Articular chondrocyte of knee joint (primary cell): ENCODE data around the gene TMEM259. TPM values are rescaled to one million over a fixed set of nuclear protein-coding genes. Genes with fewer than 3 reads are reported as not detected.

Experiments
- small RNA-seq: library from RNA; depleted of rRNA; stranded (forward); fragments of <200 nt; gene quantifications from one replicate; pipeline ENCODE3, GENCODE V24; 2012
- total RNA-seq: library from RNA; depleted of rRNA; stranded (reverse); fragments of >200 nt; gene quantifications from 2 replicates; pipeline ENCODE4 v1.2.3, GENCODE V29; 2012

Gene TMEM259
- 47.1 and 52.4 TPM in 2 replicates for total RNA-seq

DNA sequence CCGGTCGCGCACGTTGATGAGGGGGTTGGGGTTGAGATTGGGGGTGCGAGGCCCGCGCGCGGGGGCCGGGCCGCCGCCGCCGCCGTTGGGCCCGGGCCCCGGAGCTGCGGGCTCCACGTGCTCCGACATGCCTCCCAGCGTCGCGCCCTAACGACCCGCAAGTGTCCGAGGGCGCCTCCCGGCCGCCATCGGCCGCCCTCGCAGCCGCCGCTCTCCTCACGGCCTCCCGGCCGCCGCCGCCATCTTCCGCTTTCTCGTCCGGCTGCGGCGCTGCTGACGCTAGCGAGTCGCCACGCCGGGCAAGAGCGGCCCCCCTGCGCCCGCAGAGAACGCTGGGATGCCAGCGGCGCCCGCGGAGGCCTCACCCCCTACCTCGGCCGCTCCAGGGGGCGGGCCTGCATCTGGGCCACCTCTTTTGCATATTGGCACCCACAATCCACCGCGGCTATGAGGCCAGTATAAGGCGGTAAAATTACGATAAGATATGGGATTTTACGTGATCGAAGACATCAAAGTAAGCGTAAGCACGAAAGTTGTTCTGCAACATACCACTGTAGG is at the start of gene TMEM259:
Gene TMEM259 (minus strand): TSS at position 256 of the 558 bp plus-strand sequence. CDS start 127 bp downstream, at position 129.

DNA sequence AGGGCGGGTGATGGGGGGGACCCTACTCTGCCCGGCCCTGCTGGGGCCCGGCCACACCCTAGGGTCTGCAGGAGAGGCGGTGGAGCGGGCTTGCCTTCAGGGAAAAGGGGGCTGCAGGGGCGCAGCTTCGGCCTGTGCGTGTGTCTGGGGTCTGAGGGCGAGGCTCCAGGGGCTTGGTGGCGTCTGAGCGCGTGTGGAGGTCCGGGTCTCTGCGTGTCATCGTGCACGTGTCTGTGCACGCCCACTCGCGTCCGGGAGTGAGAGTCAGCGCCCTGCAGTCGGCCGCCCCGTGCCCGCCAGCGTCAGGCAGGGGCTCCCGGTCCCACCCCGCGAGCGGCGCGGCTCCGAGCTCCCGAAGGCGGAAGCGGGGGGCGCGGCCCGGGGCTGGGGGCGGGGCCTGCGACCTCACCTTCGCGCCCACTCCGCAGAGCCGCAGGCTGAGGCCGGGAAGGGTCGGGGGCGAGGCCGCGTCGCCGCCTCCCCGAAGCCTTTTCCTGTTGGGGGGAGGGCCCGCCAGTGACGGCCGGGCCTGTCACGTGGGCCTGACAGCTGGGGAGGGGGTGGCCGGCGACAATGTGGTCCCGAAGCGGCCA is 45.9 kb upstream of the TMEM259 start, which contains the start of gene ARHGAP45:
Gene ARHGAP45 (plus strand): TSS at position 420 of the 593 bp plus-strand sequence. CDS start 239 bp downstream, outside the sequence.

DNA sequence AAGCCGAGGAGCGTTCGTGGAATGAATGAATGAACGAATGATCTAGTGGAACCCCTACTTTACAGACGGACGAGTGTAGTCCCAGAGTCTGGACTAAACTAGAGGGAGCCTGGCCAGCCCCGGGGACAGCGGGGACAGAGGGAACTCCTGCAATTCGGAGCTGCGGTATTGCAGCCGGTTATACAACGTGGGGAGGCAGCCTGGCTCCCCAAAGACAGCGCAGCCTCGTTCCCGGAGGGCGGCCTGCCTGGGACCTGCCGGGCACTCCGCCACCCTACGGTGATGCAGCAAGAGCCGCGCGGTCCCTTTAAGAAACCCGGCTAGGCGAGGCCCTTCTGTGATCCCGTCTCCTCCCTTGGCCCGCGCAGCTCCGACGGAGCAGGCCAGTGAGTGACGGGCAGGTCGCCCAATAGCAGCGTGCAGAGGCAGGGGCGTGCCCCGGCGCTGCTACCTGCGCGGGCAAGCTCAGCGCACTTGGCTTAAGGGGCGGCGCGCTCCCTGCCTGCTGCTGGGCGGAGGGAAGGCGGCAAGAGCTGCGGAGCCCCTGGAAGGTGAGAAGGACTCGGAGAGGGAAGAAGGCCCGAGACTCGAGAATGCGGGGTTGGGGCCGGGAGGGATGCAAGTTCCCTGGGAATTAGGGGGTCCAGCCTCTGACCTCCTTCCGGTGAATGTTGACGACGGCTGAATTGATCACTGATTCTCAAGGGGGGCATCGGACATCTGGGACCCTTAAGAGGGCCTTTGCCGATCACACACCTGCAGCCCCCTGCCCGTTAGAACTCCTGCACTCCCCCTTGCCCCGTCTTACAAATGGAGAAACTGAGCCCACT is 18.9 kb upstream of the TMEM259 start, which contains the start of gene ABCA7:
Gene ABCA7 (plus strand): TSS at position 462 of the 830 bp plus-strand sequence. CDS start 1,255 bp downstream, outside the sequence.

DNA sequence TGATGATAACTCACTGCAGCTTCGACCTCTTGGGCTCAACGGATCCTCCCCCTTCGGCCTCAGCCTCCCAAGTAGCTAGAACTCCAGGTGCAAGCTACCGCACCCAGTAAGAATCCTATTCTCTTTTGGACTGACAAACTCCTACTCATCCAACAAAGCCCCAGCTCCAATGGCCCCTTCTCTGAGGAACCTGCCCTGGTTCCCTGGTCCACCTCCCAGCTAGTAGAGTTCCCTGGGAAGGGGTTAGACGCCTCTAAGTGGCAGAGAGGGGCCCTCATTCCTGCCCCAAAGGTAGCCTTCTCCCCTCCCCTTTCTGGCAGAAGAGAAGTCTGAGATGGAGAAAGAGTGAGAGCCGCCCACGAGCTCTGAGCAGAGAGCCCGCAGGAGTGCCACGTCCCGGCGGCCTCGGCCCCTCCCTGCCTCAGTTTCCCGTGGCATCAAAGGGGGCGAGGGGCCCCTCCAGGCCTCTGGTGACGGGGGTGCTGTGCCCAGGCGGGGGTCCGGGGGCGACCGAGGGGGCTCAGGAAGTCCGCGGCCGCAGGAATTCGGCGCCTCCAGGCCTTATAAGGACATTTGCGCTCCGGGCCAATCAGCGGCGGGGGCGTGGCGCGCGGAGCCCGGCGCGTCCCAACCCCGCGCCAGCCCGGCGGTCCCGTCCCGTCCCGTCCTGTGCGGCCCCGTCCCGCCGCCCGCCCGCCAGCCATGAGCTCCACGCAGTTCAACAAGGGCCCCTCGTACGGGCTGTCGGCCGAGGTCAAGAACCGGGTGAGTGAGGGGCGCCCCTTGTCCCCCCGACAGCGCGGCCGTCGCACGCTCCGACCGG is 5.2 kb upstream of the TMEM259 start, which contains the start of gene CNN2:
Gene CNN2 (plus strand): TSS at position 649 of the 823 bp plus-strand sequence. CDS start 54 bp downstream, at position 703.

DNA sequence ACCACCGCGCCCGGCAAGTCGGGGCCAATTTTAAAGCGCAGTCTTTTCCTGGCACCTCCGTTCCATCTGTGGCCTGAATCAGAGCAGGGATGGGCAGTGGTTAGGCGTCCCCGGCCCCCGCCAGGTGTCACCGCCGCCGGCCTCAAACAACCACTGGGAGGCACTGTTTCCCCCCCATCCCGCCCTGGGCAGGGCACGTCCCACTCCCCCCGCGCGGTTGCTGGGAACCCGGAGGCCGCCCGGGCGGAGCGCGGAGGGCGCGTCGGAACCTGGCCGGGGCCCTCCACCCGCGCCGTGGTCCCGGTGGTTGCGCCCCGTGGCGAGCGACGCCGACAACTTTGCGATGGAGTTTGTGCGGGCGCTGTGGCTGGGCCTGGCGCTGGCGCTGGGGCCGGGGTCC is 20.8 kb downstream of the TMEM259 start, which contains the start of gene GRIN3B:
Gene GRIN3B (plus strand): TSS at position 325 of the 400 bp plus-strand sequence. CDS start 19 bp downstream, at position 344.

DNA sequence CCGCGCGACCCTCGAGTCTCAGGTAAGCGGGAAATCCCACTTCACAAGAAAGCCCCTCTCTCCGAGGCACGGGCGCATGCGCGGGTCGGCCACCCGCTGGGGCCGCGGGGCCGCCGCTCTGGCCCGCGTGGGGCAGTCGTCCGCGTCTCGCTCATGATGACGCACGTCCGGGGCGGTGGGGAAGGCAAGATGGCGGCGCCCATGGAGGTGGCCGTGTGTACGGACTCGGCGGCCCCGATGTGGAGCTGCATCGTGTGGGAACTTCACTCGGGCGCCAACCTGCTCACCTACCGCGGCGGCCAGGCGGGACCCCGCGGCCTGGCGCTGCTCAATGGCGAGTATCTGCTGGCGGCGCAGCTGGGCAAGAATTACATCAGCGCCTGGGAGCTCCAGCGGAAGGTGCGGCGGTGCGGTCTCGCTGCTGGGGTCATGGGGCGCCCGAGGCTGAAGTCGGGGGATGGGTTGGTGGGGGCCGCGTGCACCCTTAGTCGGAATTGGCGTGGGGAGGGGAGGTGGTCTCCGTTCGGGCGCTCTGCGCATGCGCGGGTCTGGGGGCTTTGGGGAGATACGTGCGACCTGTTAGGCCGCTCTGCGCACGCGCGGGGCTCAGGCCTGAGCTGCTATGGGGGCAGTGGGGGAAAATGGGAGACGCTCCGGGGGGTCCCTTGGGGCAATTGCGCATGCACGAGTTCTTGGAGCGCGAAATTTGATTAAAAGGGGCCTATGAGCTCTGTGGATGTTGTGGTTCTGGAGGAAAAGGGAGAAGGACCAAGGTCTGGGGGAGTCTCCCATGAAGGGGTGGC is 36.6 kb downstream of the TMEM259 start, which contains the start of gene WDR18:
Gene WDR18 (plus strand): TSS at position 181 of the 803 bp plus-strand sequence. CDS start 9 bp downstream, at position 190.

Small RNAs within 50 kb of the gene (small RNA-seq; reads per million reads assigned to genes)
- 1.8 reads per million, percentile 69 among the genes with 10 or more reads in this experiment for gene RNU6-2

Other genes starting within 250 kb of the TMEM259 start
- gene PTBP1, start 223.7 kb downstream of the TMEM259 start, total RNA-seq: 92.3 and 113 TPM in 2 replicates
- 0.39 and 0.76 TPM in 2 replicates for gene PLPPR3, start 199.2 kb downstream of the TMEM259 start, total RNA-seq
- gene AZU1, start 193.3 kb downstream of the TMEM259 start, total RNA-seq: not detected in 2 replicates
- not detected in 2 replicates for gene PRTN3, start 180.1 kb downstream of the TMEM259 start, total RNA-seq
- 0.43 and 1.0 TPM in 2 replicates for gene ELANE, start 168.8 kb downstream of the TMEM259 start, total RNA-seq
- gene CFD, start 161.5 kb downstream of the TMEM259 start, total RNA-seq: 1.9 and 2.1 TPM in 2 replicates
- 16.5 and 20.4 TPM in 2 replicates for gene MED16, start 127.9 kb downstream of the TMEM259 start, total RNA-seq
- gene RNU6-9, start 127.6 kb downstream of the TMEM259 start, total RNA-seq: not detected in 2 replicates
- 28.9 and 34.1 TPM in 2 replicates for gene R3HDM4, start 107.9 kb downstream of the TMEM259 start, total RNA-seq
- gene KISS1R, start 103.8 kb downstream of the TMEM259 start, total RNA-seq: 0.13 TPM in 1 of 2 replicates, not detected in the other
- 5.6 and 7.1 TPM in 2 replicates for gene ARID3A, start 95.1 kb downstream of the TMEM259 start, total RNA-seq
- 27.6 and 41.2 TPM in 2 replicates for gene WDR18, start 36.8 kb downstream of the TMEM259 start, total RNA-seq
- gene GRIN3B, start 20.7 kb downstream of the TMEM259 start, total RNA-seq: 0.13 and 0.65 TPM in 2 replicates
- not detected in 2 replicates for gene RNU6-2, start 399 bp upstream of the TMEM259 start, total RNA-seq
- gene CNN2, start 5.5 kb upstream of the TMEM259 start, total RNA-seq: 240 and 261 TPM in 2 replicates
- gene ABCA7, start 19.0 kb upstream of the TMEM259 start, total RNA-seq: 4.7 and 5.6 TPM in 2 replicates
- 0.32 and 0.39 TPM in 2 replicates for gene ARHGAP45, start 46.0 kb upstream of the TMEM259 start, total RNA-seq
- gene POLR2E, start 74.3 kb upstream of the TMEM259 start, total RNA-seq: 77.0 and 86.9 TPM in 2 replicates
- gene GPX4, start 82.9 kb upstream of the TMEM259 start, total RNA-seq: 451 and 456 TPM in 2 replicates
- gene SBNO2, start 153.1 kb upstream of the TMEM259 start, total RNA-seq: 71.2 and 86.9 TPM in 2 replicates
- 65.6 and 69.0 TPM in 2 replicates for gene STK11, start 184.7 kb upstream of the TMEM259 start, total RNA-seq
- gene CBARP, start 216.9 kb upstream of the TMEM259 start, total RNA-seq: 2.0 and 3.6 TPM in 2 replicates
- gene ATP5F1D, start 220.6 kb upstream of the TMEM259 start, total RNA-seq: 11.0 and 14.5 TPM in 2 replicates
- 16.9 and 18.4 TPM in 2 replicates for gene MIDN, start 227.5 kb upstream of the TMEM259 start, total RNA-seq
- 322 and 371 TPM in 2 replicates for gene CIRBP, start 248.2 kb upstream of the TMEM259 start, total RNA-seq